ENCODE results near the gene FERMT3.

Gene FERMT3

DNA sequence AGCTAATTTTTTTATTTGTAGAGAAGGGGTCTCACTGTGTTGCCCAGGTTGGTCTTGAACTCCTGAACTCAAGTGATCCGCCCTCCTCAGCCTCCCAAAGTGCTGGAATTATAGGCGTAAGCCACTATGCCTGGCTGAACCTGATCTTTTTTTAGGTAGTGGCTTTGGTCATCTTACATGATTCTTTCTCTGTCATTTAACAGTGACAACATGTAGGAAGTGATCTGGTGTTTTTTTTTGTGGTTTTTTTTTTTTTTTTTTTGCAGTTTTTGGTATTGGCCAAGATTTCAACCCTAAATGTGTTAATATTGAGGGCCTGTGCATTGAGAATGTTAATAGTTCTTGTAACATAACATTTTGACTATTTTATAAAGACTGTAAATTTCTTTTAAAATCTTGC, 8.0 kb upstream of the FERMT3 start:
- TF ChIP-seq, protein P1, sequence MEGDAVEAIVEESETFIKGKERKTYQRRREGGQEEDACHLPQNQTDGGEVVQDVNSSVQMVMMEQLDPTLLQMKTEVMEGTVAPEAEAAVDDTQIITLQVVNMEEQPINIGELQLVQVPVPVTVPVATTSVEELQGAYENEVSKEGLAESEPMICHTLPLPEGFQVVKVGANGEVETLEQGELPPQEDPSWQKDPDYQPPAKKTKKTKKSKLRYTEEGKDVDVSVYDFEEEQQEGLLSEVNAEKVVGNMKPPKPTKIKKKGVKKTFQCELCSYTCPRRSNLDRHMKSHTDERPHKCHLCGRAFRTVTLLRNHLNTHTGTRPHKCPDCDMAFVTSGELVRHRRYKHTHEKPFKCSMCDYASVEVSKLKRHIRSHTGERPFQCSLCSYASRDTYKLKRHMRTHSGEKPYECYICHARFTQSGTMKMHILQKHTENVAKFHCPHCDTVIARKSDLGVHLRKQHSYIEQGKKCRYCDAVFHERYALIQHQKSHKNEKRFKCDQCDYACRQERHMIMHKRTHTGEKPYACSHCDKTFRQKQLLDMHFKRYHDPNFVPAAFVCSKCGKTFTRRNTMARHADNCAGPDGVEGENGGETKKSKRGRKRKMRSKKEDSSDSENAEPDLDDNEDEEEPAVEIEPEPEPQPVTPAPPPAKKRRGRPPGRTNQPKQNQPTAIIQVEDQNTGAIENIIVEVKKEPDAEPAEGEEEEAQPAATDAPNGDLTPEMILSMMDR (IDR thresholded peaks at IDR 0.05) = no peak

DNA sequence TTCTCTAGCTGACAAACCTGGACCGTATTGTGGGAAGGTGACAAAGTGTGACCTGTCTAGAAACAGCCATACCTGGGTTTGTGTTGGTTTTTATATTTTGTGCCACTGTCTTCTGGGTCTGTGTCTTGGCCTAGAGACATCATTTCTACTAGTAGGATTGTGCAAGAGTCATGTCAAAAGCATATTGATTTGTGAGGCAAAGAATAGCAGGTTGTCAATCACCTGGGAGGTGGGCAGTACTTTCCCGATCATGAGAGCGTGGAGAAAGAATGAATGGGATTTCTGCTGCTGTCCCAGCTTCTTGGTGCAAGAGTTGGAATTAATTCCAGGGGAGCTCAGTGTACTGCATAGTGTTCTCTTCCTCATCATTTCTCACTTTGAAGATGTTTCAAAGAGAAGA, 5.0 kb upstream of the FERMT3 start:
- TF ChIP-seq, protein P1 (IDR thresholded peaks at IDR 0.05) = no peak

DNA sequence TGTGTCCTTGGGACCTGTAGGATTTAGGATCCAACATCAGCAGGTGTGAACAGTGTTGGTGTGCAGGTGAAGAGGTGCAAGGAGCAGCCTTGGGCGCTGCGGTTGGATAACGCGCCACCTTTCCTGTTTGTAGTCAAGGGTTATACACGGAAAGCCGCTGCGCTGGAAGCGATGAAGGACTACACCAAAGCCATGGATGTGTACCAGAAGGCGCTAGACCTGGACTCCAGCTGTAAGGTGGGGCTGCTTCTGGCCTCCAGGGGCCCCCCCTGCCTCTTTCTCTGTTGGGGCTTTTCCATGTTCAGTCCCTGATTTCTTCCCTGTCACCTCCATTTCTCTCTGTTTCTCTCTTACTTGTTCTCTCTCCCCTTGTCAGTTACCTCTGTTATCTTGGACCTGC, 3.5 kb upstream of the FERMT3 start:
- TF ChIP-seq, protein P1 (IDR thresholded peaks at IDR 0.05) = no peak

DNA sequence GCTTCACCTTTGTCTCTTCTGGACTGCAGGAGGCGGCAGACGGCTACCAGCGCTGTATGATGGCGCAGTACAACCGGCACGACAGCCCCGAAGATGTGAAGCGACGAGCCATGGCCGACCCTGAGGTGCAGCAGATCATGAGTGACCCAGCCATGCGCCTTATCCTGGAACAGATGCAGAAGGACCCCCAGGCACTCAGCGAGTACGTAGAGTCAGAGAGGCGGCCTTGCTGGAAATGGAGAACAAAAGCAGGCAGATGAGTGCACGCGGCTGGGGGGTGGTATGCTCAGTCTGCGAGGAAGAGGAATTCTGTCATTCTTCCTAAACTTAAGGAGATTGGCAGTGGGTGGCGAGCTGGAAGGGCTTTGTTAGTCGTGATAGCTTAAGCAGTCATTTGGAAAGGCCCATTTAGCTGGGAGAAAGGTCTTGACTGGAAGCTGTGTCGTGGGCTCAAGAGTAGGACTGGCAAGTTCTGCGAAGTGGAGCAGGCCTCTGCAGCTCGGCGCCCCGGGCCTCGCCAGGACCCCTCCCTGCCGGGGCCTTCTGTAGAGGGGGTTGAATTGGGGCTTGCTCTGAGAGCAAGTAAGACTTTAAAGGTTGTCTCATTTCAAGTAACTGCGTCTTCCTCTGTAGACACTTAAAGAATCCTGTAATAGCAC, 3.0 kb upstream of the FERMT3 start:
- TF ChIP-seq, protein P1 (IDR thresholded peaks at IDR 0.05) = no peak

DNA sequence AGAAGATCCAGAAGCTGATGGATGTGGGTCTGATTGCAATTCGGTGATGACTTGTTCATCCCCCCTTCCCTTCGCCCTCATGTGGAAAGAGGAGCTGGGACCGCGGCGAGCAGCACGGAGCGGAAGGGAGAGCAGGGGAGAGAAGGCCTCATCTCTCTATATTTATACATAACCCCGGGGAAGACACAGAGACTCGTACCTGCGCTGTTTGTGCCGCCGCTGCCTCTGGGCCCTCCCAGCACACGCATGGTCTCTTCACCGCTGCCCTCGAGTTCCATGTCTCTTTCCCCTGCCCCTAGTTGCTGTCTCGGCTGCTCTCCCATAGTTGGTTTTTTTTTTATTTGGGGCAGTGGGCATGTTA, 2.5 kb upstream of the FERMT3 start:
- TF ChIP-seq, protein P1 (IDR thresholded peaks at IDR 0.05) = no peak

DNA sequence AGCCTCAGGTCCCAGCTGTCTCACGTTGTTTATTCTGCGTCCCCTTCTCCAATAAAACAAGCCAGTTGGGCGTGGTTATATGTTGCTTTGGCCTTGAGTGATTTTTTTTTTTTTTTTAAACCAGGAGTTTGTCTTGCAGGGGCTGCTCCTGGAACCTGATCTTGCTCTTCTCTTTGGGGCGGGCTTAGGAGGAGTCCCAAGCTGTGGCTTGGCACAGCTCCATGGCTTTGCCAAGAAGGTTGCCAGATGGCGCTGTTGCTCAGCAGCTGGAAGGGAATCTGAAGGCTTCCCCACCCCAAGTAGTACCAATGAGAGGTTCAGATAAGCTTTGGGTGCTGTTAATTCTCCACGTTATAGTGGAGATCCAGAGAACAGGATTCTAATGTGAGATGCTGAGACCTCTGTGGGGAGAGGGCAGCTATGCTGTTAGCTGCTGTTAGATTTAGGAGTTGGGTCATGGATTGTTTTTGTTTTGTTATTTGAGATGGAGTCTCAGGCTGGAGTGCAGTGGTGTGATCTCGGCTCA, 2.0 kb upstream of the FERMT3 start:
- TF ChIP-seq, protein P1 (IDR thresholded peaks at IDR 0.05) = peak; percentile 62

DNA sequence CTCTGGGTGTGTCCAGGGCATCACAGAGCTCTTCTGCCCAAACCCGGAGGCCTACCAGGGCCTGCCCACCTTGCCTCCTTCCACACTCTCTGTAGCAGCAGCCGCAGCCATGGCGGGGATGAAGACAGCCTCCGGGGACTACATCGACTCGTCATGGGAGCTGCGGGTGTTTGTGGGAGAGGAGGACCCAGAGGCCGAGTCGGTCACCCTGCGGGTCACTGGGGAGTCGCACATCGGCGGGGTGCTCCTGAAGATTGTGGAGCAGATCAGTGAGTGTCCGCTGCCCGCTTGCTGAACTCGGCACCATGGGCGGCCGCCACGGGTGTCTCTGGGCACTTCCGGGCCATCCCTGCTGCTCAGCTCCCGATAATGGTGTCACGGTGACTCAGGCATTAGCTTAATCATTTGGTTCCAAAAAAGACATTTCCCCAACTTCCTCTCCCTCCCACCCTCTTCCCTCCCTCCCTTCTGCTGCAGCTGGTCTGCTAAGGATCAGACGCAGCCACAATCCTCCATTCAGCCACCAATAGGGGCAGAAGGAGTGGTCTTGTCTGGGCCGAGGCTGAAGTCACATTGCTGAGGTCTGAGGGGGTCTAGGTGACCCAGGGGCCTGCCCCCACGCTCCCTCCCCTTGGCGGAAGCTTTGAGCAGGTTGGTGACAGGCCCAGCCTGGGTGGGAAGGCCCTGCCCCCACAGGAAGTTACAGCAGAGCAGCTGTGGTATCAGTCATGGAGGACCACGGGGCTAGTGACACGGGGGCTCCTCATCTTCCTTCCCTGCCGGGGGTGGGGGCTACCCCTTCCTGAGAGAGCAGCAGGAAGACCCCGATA, 950 bp downstream of the FERMT3 start:
- TF ChIP-seq, protein P1 (IDR thresholded peaks at IDR 0.05) = no peak

Data from LNCAP (cell line).